ENCODE results near the gene CPVL. TPM values are rescaled to one million over a fixed set of nuclear protein-coding genes. Genes with fewer than 3 reads are reported as not detected.

Gene CPVL
- total RNA-seq, 4 donors from 2014 or later: 3.9 to 34.1 (median 15.7) TPM

DNA sequence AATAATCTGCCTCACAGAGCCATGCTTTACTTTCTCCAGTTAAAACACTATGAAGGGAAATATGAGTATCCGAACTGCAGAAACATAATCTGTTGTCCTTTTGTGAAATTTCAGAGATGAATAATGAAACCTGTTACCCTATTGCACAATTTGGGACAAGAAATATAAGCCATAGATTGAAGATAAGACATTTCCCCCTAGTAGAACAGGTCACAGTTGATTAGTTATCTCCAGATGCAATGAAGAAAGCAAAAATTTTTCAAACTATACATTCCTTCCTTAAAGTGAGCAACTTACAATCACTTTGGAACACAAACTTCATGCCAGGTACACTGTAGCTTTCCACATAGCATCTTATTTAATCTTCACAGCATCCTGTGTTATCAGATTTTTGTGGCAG, 46.0 kb upstream of the CPVL start:
- Histone ChIP-seq H3K36me3 (no peaks in the 10 kb centered on the region), H3K4me3 (no peak overlapping the region), H3K27ac (no peak overlapping the region), H3K9me3 (no peaks in the 10 kb centered on the region), H3K27me3 (peaks cover 0 to 66% (median 2%) of the 10 kb centered on the region in 4 donors), H3K4me1 (peaks cover 6 to 38% (median 10%) of the 10 kb centered on the region in 3 donors)
- TF ChIP-seq POLR2A (IDR thresholded peaks at IDR 0.05) (no peak), CTCF (IDR thresholded peaks at IDR 0.05) (no peak)
- 76 to 89% methylated on average over 1 of the region's 1 CpG for WGBS, 2 donors
- DNase-seq: no peak
- intact Hi-C loops (cut with DNase I): loop anchor here (10.0 kb wide), 1 partner anchor 222 kb away; no protein-coding TSS in a partner anchor

DNA sequence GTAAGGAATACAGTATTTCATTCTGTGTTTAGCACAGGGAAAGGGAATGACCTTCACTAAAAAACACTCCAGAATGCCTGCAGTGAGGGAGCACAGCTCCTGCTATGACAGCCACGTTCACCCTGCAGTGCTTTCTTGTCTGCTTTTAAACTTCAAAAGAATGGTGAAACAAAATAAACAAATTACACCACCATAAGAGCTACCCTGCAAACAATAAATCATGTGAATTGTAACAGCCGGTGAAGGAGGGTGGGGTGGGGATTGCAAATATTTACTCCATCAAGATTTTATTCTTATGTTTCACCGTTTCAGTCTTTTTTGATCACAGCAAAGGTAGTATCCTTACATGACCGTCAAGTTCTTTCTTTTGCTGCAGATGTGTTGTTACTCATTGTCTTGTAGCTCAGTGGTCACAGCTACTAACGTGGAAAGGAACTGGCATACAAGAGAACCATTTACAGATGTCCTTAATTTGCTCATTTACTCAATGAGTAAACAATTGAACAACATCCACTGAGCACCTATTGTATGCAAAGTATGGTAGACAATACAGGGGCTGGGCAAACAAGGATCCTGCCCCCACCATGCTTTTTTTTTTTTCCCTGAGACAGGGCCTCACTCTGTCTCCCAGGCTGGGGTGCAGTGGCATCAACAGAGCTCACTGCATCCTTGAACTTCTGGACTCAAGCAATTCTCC, 44.2 kb upstream of the CPVL start:
- no peak overlapping the region for H3K4me3 ChIP-seq
- DNase-seq: no peak
- H3K36me3 ChIP-seq: no peaks in the 10 kb centered on the region
- peaks cover 6 to 29% (median 10%) of the 10 kb centered on the region in 3 donors for H3K4me1 ChIP-seq
- intact Hi-C loops (cut with DNase I): loop anchor here (10.0 kb wide), 1 partner anchor 224 kb away; no protein-coding TSS in a partner anchor
- no peak overlapping the region for H3K27ac ChIP-seq
- H3K27me3 ChIP-seq: peaks cover 0 to 47% (median 0%) of the 10 kb centered on the region in 4 donors
- H3K9me3 ChIP-seq: no peaks in the 10 kb centered on the region
- WGBS, 2 donors: 64 to 66% methylated on average over 5 of the region's 5 CpGs
- no peak for TF ChIP-seq CTCF (IDR thresholded peaks at IDR 0.05)
- TF ChIP-seq POLR2A (IDR thresholded peaks at IDR 0.05): no peak

DNA sequence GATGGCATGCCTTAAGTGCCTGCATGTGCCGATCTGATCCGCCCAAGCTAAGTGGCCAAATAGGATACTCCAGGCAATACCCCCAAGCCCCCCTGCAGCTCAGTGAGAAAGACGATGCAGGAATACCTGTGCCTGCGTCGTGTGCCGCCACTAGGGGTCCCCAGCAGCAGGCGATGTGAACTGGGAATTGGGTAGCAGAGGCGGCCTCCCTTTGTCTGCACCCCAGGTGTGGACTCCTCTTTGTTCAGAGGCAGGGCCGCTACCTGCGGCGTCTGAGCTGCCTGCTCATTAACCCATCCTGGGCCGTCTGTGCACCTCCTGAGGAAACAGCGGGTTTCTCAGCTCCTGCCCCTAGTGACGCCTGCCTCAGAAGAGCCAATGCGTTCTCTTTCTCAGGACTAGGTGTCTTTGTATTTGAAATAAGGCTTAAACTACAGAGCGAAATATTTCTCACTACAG, 43.4 kb upstream of the CPVL start:
- DNase-seq: no peak
- no peaks in the 10 kb centered on the region for H3K36me3 ChIP-seq
- H3K9me3 ChIP-seq: no peaks in the 10 kb centered on the region
- peaks cover 0 to 40% (median 0%) of the 10 kb centered on the region in 4 donors for H3K27me3 ChIP-seq
- no peak overlapping the region for H3K4me3 ChIP-seq
- WGBS, 2 donors: 38 to 44% methylated on average over 2 to 4 of the region's 16 CpGs
- H3K4me1 ChIP-seq: peaks cover 6 to 22% (median 10%) of the 10 kb centered on the region in 3 donors
- no peak overlapping the region for H3K27ac ChIP-seq
- intact Hi-C loops (cut with DNase I): loop anchor here (10.0 kb wide), 1 partner anchor 225 kb away; no protein-coding TSS in a partner anchor
- peak; percentile 51 to 83 (median 72) for TF ChIP-seq CTCF (IDR thresholded peaks at IDR 0.05)
- no peak for TF ChIP-seq POLR2A (IDR thresholded peaks at IDR 0.05)

DNA sequence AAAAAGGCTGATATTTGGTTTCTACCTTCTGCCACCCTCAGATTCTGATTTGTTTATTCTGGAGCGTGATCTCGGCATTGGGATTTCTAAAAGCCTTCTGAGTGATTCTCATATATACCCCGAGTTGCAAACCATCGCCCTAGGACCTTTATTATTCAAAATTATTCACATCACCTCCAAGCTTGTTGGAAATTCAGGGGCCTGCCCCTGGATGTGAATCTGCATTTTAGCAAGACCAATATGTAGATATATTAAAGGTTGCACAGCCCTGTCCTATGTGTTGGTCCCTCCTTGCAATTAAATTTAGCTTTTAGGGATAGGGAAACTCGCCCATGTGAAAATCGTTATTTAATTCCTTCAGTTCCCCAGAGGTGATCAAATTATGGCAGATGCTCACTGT, 39.3 kb upstream of the CPVL start:
- DNase-seq: no peak
- 91 to 93% methylated on average over 6 of the region's 6 CpGs for WGBS, 2 donors
- no peak overlapping the region for H3K27ac ChIP-seq
- no peaks in the 10 kb centered on the region for H3K36me3 ChIP-seq
- TF ChIP-seq CTCF (IDR thresholded peaks at IDR 0.05): no peak
- no peak for TF ChIP-seq POLR2A (IDR thresholded peaks at IDR 0.05)
- H3K4me3 ChIP-seq: no peak overlapping the region
- intact Hi-C loops (cut with DNase I): no loop called here
- peaks cover 0 to 8% (median 6%) of the 10 kb centered on the region in 3 donors for H3K4me1 ChIP-seq
- H3K27me3 ChIP-seq: peaks cover 0 to 13% (median 0%) of the 10 kb centered on the region in 4 donors
- H3K9me3 ChIP-seq: no peaks in the 10 kb centered on the region

- H3K9me3 ChIP-seq: no peaks in the 10 kb centered on the region
- H3K27me3 ChIP-seq: peaks cover 0 to 5% (median 0%) of the 10 kb centered on the region in 4 donors
- no peak overlapping the region for H3K4me3 ChIP-seq
- intact Hi-C loops (cut with DNase I): no loop called here
- TF ChIP-seq CTCF (IDR thresholded peaks at IDR 0.05): no peak
- no peak for TF ChIP-seq POLR2A (IDR thresholded peaks at IDR 0.05)
- H3K36me3 ChIP-seq: no peaks in the 10 kb centered on the region
- H3K27ac ChIP-seq: no peak overlapping the region
- H3K4me1 ChIP-seq: peaks cover 0 to 3% (median 2%) of the 10 kb centered on the region in 3 donors
- WGBS, 2 donors: 78 to 87% methylated on average over 2 of the region's 2 CpGs
- DNase-seq: no peak
These were observed 38.3 kb upstream of the CPVL start for GRCh38 chr7:29184599-29184998.

Measured in esophagus squamous epithelium (tissue), 5 donors.